Body of pancreas (tissue), 4 donors: ENCODE data around the gene POLR3A.

Experiments used
- POLR2A ChIP-seq, 3 donors: fragments of 450-650 bp; IDR thresholded peaks; one replicate each; pipeline ENCODE4 v1.6.1; 2016; ENCODE audit warnings: antibody characterized with exemption in 3 of 3, mild to moderate bottlenecking in 2 of 3
- TF ChIP-seq, protein P1 (sequence below), 7 experiments: fragments of 450-650 bp in 4 of 7; fragments of 200-600 bp in 3 of 7; sonication (generic) in 3 of 7; IDR thresholded peaks; one replicate each; pipeline ENCODE4 v1.5.1; 2016 to 2019; ENCODE audit warnings: antibody characterized with exemption in 7 of 7

DNA sequence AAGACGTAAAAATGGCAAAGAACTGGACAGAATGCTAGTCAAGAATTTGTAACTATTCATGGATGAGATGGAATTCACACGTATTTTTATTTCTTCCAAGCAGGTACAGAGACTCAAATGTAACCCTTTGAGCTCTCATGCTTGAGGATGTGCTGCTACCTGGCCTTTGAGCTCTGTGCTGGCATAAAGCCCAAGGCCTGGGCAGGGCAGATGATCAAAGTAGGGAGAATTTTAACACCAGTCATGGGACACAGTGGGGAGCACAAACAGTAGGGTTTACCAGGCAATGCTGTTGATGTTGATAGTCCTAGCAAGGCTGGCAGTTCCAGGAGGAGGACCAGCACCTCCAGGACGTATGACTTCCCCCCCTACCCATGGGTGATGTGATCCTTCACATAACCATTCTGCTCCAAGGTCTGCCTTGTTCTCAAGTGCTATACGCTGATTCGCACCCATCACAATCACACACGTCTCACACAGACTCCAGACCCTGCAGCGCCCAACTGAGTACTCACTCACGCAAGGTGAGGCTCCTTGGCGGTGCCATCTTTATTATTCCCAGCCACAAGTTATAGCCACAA, 54.1 kb downstream of the POLR3A start:
- TF ChIP-seq, protein P1, sequence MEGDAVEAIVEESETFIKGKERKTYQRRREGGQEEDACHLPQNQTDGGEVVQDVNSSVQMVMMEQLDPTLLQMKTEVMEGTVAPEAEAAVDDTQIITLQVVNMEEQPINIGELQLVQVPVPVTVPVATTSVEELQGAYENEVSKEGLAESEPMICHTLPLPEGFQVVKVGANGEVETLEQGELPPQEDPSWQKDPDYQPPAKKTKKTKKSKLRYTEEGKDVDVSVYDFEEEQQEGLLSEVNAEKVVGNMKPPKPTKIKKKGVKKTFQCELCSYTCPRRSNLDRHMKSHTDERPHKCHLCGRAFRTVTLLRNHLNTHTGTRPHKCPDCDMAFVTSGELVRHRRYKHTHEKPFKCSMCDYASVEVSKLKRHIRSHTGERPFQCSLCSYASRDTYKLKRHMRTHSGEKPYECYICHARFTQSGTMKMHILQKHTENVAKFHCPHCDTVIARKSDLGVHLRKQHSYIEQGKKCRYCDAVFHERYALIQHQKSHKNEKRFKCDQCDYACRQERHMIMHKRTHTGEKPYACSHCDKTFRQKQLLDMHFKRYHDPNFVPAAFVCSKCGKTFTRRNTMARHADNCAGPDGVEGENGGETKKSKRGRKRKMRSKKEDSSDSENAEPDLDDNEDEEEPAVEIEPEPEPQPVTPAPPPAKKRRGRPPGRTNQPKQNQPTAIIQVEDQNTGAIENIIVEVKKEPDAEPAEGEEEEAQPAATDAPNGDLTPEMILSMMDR (IDR thresholded peaks at IDR 0.05), result no peak
- TF ChIP-seq POLR2A (IDR thresholded peaks at IDR 0.05), result no peak
